HG02852 (cell line): ENCODE measurements around the gene SLIT2.

ENCODE experiments used
- ATAC-seq: cut with Tn5 transposase; IDR thresholded peaks from one replicate; pipeline ENCODE4 v1.9.1; 2021; ENCODE audit warnings: mild to moderate bottlenecking, moderate library complexity; ENCODE audit not compliant: unreplicated experiment

SLIT2 gene, protein sequence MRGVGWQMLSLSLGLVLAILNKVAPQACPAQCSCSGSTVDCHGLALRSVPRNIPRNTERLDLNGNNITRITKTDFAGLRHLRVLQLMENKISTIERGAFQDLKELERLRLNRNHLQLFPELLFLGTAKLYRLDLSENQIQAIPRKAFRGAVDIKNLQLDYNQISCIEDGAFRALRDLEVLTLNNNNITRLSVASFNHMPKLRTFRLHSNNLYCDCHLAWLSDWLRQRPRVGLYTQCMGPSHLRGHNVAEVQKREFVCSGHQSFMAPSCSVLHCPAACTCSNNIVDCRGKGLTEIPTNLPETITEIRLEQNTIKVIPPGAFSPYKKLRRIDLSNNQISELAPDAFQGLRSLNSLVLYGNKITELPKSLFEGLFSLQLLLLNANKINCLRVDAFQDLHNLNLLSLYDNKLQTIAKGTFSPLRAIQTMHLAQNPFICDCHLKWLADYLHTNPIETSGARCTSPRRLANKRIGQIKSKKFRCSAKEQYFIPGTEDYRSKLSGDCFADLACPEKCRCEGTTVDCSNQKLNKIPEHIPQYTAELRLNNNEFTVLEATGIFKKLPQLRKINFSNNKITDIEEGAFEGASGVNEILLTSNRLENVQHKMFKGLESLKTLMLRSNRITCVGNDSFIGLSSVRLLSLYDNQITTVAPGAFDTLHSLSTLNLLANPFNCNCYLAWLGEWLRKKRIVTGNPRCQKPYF (N-terminal part only)

DNA sequence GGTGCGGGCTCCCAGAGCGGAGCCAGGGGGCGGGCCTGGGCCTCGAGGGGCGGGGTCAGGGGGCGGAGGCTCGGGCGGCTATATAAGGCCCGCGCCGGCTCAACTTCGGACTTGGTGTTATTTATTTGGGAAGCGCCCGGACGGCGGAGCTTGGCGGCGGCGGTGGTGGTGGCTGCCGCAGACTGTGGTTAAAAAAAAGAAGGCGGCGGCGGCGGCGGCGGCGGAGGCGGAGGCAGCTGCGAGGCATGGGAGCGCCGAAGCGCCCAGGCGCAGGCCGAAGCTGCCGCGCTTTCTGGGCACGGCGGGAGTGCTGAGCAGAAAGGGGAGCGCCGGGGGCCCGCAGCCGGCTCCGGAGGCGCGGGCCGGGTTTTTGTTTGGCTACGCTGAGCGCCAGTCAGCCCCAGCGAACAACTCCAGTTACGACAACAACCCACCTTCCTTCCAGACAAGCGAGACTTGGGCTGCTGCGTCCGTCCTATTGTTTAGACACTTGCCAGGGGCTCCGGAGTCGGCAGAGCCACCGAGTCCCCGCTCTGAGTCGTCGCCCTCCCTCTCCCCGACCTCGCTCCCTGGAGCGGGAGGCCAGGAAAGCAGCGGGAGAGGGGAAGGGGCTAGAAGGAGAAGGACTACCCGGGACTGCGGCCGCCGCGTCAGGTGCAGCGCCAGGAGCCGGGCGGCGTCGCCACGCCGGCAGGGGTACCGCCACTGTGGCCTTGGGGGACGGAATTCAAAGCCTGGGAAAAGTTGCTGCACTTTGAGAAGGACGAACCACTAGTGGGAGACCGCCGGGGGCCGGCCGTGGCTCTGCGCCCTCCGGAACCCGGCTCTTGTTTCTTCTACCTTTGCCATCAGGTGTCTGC, at the start of gene SLIT2:
Gene SLIT2, plus strand, starts transcription at position 110 of the 860 bp plus-strand sequence. CDS start 1,911 bp downstream, outside the sequence.
- ATAC-seq = peak; percentile 59

DNA sequence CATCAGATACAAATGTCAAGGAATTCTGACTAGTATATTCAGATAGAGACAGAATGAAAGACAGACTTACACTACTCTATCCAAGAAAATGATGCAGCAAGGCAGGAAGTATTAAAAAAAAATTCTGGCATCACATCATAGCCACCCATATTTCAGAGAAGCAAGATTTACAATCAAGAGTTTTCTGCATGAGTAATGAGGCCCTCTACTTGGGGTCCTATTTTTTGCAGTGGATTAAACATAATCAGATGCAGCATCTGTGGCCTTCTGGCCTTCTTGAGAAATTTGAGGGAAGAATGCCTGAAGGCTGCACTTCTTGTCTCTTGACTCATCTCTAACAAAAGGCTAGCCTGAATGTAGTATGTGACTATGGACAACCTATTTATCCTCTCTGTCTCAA, 48.2 kb upstream of the SLIT2 start:
- ATAC-seq = no peak

DNA sequence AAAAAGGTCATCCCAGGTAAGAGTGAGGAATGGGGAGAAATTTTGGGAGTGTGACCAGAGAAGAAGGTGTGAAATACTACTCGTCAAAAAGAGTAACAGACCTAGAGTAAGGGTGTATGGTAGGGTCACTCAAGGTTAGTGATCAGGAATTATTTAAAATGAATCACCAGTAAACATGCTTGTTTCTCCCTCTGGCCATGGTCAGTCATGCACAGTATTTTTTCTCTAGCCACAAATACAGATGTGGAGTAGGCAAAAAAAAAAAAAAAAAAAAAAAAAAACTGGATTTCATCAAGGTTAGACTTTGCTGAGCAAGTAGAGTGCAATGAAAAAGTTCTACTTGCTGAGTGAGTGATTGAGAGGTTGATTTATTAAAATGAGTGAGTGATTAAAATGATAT, 34.2 kb upstream of the SLIT2 start:
- ATAC-seq = no peak

DNA sequence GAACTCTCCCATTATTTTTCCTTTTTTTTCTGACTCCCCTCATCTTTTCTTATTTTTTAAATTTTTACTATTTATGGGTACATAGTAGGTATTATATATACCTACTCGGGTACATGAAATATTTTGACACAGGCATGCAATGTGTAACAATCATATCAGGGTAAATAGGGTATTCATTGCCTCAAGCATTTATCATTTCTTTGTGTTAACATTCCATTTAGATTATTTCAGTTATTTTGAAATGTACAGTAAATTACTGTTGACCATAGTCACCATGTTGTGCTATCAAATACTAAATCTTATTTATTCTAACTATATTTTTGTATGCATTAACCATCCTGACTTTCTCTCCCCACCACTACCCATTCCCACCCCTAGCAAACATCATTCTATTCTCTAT, 33.8 kb upstream of the SLIT2 start:
- no peak for ATAC-seq

DNA sequence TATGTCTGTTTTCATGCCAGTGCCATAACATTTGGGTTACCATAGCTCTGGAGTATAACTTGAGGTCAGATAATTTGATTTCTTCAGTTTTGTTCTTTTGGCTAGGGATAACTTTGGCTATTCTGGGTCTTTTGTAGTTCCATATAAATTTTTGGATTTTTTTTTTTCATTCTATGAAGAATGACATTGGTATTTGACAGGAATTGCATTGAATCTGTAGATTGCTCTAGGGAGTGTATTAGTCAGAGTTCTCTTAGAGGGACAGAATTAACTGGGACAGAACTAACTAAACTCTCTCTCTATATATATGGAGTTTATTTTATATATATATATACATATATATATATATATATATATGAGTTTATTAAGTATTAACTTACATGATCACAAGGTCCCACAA, 32.2 kb upstream of the SLIT2 start:
- ATAC-seq = no peak

DNA sequence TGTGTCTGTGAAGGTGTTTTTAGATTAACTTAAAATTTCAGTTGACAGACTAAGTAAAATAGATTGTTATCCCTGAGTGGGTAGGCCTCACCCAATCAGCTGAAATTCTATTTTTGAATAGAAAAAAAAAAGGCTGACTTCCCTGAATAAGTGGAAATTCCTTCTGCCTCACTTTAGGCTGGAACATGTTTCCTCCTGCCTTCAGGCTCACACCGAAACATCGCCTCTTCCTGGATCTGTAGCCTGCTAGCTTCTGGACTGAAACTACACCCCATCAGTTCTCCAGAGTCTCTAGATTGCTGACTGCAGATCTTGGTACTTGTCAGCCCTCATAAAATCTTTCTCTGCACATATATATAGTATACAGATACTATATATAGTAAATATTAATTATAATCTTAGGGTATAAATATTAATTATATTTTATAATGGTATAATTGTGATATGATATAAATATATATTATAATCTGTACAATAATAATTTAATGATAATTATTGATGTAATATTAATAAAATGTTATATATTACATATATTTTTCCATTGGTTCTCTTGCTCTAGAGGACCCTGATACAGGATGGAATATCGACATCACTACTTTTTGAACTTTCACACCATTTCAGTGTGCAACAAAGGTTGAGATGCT, 13.7 kb upstream of the SLIT2 start:
- ATAC-seq = no peak

DNA sequence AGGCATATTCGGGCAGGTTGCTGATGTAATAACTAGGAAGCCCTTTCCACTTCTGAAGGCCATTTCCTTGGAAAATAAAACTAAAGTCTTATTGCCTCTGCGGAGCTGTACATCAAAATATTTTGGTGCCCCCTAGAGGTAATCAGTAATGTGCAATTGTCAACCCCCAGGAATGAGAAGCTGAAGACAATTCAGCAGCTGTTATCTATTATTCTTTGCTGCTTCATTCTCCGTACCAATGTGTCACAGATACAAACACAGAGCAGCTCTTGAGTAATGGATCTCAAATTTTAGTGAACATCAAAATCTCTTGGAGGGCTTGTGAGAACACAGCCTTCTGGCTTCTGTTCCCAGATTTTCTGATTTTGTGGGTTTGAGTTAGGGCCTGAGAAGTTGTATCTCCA, 3.5 kb upstream of the SLIT2 start:
- ATAC-seq = no peak

DNA sequence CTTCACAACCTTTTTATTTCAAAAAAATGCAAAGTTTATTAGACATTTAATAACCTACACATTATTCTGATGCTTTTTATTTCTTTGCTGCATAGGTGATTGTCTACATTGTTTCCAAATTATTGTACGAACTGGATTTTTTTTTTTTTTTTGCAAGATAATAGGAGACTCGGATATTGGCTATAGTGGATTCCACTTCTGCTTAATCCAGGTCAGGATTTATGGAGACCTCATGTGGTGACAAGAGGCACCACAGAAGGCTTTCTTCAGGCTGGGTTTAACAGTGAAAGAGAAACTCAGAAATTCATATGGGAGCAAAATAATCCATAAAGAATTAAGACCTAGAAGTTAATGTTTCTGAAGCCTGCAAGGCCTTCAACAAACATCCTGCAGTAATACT, 2.4 kb upstream of the SLIT2 start:
- ATAC-seq = no peak

DNA sequence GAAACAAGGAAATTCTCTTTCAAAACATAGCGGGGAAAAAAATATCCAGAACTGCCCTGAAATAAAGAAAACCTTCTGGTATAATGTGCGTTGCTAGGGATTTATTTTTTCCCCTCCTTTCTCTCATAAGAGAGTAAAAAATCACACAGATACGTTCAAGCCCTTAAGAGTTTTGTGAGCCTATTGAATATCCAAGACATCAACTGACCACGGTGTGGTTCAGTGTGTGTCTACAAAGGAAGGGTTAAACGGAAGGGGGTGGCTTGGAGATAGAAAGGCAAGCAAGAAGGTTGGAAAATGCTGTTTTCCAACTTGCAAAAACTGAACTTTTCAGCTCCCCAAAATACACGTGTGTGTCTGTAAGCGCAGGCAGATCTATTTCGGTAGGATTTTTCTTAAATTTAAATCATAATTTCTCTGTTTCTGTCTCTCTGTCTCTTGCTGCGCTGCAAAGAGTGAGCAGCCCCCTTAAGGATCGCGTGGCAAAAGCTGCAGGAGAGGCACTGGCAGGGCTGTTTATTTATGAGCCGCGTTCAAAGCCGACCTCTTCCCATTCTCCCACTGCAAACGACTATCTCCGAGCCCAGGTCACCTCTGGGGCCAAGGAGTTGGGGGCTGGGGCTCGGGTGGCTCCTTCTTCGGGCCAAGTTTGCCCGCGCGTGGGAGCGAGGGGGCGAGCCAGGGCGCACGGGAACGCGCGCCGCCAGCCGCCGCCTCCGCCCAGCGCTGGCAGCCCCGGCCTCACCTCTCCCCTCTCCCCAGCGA, 492 bp upstream of the SLIT2 start:
- ATAC-seq = peak; percentile 27

DNA sequence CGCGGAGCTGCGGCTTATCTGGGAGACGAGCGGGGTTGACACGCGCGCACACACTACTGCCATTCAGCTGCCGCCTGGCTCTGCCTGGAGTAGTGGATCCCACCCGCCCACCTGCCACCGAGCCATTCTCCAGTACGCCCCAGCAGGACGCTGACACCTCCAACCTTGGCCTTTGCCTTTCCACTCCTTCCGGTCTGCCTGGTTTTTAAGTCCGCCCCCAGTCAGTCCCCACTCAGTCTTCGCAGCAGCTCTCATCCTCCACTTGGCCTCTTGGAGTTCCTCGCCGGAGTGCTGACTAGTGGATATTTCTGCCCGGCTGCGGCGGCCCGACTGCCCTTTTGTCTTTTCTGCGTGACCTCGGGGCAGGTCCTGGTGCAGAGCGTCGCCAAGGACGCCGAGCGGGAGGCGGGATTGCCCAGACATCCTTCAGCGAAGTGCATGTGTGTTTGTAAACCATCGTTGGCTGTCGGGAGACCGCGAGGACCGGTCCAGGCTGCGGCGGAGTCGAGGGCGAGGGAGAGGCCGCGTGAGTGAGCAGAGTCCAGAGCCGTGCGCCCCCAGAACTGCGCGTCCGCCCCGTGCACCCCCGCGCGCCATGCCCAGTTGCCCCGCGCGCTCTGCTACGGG, 1.1 kb downstream of the SLIT2 start:
- no peak for ATAC-seq

DNA sequence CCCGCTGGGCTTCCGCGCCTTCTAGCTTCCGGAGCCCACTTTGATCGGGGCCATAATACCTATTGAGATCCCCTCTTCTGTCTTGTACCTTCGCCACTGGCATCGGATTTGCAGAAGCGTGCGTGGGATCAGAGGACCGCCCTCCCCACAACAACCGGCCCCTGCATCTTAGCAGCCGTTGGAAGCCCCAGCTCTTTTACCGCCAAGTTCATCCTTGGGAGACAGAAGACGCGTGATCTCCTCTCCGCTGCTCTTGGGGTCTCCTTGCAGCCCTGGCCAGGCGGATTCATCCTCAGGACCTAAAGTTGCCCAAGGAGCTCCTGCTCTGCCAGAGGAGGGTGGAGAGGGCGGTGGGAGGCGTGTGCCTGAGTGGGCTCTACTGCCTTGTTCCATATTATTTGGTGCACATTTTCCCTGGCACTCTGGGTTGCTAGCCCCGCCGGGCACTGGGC, 1.6 kb downstream of the SLIT2 start:
- no peak for ATAC-seq

DNA sequence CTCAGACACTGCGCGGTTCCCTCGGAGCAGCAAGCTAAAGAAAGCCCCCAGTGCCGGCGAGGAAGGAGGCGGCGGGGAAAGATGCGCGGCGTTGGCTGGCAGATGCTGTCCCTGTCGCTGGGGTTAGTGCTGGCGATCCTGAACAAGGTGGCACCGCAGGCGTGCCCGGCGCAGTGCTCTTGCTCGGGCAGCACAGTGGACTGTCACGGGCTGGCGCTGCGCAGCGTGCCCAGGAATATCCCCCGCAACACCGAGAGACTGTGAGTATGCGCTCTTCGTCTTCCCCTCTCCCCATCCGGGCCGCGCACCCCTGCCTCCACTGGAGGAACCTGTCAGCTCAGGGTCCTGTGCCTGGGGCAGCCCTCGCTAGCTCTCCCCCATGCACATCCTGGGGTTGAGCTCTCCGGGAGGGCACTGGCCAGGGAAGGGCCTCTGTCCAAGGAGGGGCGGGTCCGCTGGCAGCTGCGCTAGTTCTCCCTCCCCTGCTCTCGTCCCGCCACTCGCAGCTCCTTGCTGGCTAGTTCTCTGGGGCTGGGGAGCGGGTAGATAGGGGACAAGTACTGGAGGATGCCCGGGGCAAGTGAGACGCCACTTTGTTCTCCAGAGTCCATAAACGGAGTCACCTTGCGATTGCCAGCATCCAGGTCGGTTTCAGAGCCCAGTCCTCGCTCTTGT, 2.2 kb downstream of the SLIT2 start:
- no peak for ATAC-seq

DNA sequence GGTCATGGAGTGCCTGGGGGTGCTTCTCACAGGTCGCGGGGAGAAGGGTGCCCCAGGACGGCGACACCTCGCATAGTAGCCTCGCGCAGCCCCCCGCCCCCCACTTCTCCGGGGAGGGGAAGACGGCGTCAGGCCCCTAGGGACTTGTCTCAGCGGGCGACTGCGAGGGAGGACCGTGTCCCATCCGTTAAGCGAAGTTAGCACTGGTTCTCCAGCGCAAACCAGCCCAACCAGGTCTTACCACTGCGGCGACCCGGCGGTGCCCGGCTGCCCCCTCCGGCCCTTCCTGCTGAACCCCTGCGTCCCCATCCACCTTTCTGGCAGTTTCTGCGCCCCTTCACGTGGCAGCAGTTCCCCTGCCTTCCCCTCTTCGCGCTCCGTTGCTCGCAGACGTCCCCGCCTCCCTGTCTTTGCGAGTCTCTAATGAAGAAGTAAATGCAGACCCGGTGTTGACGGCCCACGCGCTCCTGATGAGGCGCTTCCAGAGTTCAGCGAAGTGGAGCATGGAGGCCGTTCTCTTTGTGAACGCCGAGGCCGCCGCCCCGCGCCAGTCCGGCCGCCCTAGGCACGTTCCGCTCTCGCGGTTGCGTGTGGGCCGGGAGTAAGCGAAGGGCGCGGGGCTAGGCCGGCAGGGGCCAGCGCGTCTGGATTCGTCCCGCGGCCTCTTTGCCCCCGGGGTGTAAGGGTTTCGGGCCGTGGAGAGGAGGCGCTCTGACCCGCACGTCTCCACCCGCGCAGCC, 3.0 kb downstream of the SLIT2 start:
- no peak for ATAC-seq

DNA sequence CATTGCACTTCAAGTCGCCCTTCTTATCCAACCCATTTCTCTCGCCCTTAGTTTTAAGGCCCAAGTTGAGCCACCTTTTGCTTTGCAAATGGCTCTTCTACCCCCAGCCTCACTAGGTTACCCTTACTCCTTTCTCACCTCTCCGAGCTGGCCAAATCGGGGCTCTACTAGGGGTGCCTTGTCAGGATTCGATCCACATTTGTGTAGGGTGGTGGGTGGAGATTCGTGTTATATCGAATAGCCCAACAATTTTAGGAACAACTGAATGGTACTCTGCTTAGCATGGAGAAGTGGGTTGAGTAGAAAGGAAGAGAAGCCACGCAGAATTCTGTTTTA, 3.5 kb downstream of the SLIT2 start:
- no peak for ATAC-seq

DNA sequence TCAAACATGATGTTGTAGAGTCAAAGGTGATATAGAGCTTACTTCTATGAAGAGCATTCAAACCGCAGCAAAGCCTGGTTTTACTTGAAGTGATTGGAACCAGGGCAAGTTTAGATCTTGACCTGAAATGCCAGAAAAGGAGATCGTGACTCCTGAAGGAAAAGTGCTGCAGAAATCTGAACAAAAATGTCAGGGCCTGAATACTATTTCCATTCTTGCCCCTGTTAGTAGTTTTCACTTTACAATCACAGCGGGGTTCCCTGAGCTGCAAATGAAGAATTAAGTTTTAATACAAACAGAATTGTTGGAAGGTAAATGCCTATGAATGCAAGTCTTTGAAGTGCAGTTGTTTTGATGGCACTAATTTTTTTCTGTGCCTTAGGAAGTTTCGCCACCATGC, 4.1 kb downstream of the SLIT2 start:
- no peak for ATAC-seq

DNA sequence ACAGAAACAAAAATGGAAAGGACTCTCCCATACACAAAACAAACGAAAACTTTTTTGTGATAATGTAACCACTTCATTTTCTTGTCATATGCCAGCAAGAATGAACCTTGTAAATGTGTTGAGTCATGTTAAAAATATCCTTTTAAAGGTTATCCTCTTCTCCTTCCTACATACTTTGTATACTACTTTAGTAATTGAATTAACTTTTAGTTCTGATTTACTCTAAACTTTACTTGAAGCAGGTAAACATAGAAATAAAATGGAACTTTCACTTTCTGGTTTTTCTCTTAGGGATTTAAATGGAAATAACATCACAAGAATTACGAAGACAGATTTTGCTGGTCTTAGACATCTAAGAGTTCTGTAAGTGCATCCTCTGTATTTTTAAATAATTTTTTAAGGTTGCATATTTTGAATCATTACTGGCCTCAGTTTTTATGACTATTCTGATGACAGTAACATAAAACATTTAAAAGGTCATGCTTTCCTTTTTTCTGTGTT, 4.7 kb downstream of the SLIT2 start:
- no peak for ATAC-seq

DNA sequence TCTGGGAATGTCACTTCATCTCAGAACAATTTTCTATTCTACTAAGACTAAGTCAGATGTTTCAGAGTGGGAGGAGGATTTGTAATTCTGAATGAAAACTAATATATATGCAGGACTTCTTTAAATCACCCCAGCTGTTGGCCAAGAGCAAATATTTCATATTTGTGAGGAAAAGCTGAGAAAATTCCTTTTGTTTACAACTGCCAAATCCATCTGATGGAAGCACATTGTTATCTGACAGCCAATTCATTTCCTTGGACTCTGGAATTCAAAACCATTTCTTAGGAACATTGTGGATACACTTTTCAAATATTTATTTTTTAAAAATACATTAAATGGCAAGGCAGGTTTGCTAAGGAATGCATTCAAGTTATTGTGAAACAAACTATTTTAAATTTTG, 8.0 kb downstream of the SLIT2 start:
- ATAC-seq = no peak

DNA sequence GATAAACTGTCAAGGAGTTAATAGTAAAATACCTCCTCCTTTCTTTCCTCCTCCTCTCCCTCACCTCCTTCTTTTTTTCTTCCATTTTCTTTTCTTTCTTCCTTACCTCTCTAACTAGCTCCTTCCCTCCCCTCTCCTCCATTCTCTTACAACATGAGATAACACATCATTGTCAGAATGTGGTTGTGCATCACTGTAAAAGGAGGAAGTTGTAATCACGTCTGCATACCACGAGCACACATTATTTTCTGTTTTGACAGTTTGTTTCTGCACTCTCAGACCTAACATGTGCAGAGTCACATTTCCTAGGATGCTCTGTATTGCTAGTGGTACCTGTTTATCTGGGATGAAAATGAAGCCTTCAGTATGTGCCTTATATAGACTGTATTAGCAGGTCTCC, 9.1 kb downstream of the SLIT2 start:
- ATAC-seq = no peak
